Measurements from ENCODE around the gene CDK17. TPM values are rescaled to one million over a fixed set of nuclear protein-coding genes. Genes with fewer than 3 reads are reported as not detected.

CDK17 gene
- total and polyA plus RNA-seq, 2 donors (not counting 1 experiment from before 2014, with no cell fraction given), result 50.0 to 109 TPM

DNA sequence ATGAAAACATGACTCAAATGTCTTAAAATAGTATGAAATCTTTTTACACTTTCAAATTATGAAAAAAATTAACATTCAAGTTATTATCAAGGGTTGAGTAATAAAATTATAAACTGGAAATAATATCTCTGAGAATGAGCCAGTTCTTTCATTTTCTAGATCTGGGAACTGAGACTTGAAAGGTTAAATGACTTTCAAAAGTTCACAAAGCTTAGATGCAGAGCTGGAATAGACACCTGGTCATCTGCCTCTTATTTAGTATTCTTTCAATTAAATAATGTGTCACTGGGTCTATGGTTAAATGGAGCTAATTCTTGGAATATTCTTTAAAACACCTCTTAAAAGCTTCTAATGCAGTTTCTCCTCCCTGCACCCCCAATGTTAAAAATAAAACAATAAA, 86.6 kb downstream of the CDK17 start:
- Histone ChIP-seq H3K79me2 (ENCODE audit: control insufficient read depth, insufficient read depth, low read length) (peaks cover 37% of the 10 kb centered on the region), H2AFZ (ENCODE audit: low read length) (no peak overlapping the region), H3K4me3 (replicated peaks in 1 of 4; ENCODE audit: control extremely low read depth in 1 of 4, insufficient read depth in 1 of 4, low read depth in 3 of 4, low read length in 4 of 4) (no peak overlapping the region), H3K4me2 (ENCODE audit: extremely low read depth, insufficient read depth, low read length) (no peak overlapping the region), H3K27me3 (ENCODE audit: control insufficient read depth, insufficient read depth, low read length) (no peaks in the 10 kb centered on the region), H3K27ac (ENCODE audit: insufficient read depth, low read length) (no peak overlapping the region), H4K20me1 (ENCODE audit: control insufficient read depth, extremely low read depth, insufficient read depth, low read length) (no peaks in the 10 kb centered on the region), H3K36me3 (ENCODE audit: control insufficient read depth, insufficient read depth, low read length) (no peaks in the 10 kb centered on the region), H3K9ac (ENCODE audit: insufficient read depth, low read length) (no peak overlapping the region), H3K9me3 (ENCODE audit: control insufficient read depth, insufficient read depth, low read depth, low read length) (no peaks in the 10 kb centered on the region), H3K4me1 (ENCODE audit: control insufficient read depth, extremely low read depth, insufficient read depth, low read length) (no peaks in the 10 kb centered on the region)
- DNase-seq (ENCODE audit: low read depth in 2 of 2), result no peak
- TF ChIP-seq, protein P1, sequence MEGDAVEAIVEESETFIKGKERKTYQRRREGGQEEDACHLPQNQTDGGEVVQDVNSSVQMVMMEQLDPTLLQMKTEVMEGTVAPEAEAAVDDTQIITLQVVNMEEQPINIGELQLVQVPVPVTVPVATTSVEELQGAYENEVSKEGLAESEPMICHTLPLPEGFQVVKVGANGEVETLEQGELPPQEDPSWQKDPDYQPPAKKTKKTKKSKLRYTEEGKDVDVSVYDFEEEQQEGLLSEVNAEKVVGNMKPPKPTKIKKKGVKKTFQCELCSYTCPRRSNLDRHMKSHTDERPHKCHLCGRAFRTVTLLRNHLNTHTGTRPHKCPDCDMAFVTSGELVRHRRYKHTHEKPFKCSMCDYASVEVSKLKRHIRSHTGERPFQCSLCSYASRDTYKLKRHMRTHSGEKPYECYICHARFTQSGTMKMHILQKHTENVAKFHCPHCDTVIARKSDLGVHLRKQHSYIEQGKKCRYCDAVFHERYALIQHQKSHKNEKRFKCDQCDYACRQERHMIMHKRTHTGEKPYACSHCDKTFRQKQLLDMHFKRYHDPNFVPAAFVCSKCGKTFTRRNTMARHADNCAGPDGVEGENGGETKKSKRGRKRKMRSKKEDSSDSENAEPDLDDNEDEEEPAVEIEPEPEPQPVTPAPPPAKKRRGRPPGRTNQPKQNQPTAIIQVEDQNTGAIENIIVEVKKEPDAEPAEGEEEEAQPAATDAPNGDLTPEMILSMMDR (conservative IDR thresholded peaks at IDR 0.05 in 1 of 2, IDR thresholded peaks at IDR 0.05 in 1 of 2; ENCODE audit: low read depth in 1 of 2, low read length in 2 of 2), result no peak
- no peak for TF ChIP-seq EZH2 (IDR thresholded peaks at IDR 0.05; ENCODE audit: low read length, missing control alignments)

DNA sequence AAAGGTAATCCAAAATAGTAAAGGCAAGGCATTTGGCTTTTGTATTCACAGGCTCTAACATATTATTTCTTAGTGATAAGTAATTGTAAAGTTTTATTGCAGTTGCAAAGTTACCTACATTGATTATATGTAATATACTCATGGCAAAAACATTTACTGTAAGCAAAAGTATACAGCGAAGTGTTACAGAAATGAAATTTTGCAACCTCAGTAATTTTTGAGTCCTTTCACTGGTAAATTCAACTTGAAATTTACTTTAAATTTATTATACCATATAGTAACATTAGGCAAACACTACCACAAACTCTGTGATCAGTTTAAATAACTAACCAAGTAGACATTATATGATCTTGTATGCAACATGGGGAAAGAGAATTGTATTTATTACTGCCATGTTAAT, 89.0 kb downstream of the CDK17 start:
- H3K36me3 ChIP-seq (ENCODE audit: control insufficient read depth, insufficient read depth, low read length), result no peaks in the 10 kb centered on the region
- peaks cover 44% of the 10 kb centered on the region for H3K79me2 ChIP-seq (ENCODE audit: control insufficient read depth, insufficient read depth, low read length)

DNA sequence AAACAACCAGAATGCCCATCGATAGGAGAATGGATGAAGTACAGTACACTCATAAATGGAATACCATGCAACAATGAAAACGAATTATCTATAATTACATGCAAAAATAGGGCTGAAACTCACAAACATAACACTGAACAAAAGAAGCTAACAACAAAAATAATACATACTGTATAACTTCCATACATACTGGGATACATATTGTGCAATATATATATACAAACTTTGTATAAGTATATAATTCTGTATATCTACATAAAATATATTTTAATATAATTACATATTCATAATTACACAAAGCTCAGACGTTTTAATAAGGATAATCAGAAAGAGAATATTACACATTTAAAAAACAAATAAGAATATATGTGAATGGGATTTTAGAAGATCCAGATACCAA, 90.2 kb downstream of the CDK17 start:
- Histone ChIP-seq H3K27ac (ENCODE audit: insufficient read depth, low read length) (no peak overlapping the region), H3K27me3 (ENCODE audit: control insufficient read depth, insufficient read depth, low read length) (no peaks in the 10 kb centered on the region), H3K9ac (ENCODE audit: insufficient read depth, low read length) (no peak overlapping the region), H3K4me3 (replicated peaks in 1 of 4; ENCODE audit: control extremely low read depth in 1 of 4, insufficient read depth in 1 of 4, low read depth in 3 of 4, low read length in 4 of 4) (no peak overlapping the region), H3K79me2 (ENCODE audit: control insufficient read depth, insufficient read depth, low read length) (peaks cover 47% of the 10 kb centered on the region), H3K4me1 (ENCODE audit: control insufficient read depth, extremely low read depth, insufficient read depth, low read length) (no peaks in the 10 kb centered on the region), H4K20me1 (ENCODE audit: control insufficient read depth, extremely low read depth, insufficient read depth, low read length) (no peaks in the 10 kb centered on the region), H3K9me3 (ENCODE audit: control insufficient read depth, insufficient read depth, low read depth, low read length) (no peaks in the 10 kb centered on the region), H3K4me2 (ENCODE audit: extremely low read depth, insufficient read depth, low read length) (no peak overlapping the region), H2AFZ (ENCODE audit: low read length) (no peak overlapping the region), H3K36me3 (ENCODE audit: control insufficient read depth, insufficient read depth, low read length) (no peaks in the 10 kb centered on the region)
- no peak for DNase-seq (ENCODE audit: low read depth in 2 of 2)
- no peak for TF ChIP-seq EZH2 (IDR thresholded peaks at IDR 0.05; ENCODE audit: low read length, missing control alignments)
- TF ChIP-seq, protein P1 (conservative IDR thresholded peaks at IDR 0.05 in 1 of 2, IDR thresholded peaks at IDR 0.05 in 1 of 2; ENCODE audit: low read depth in 1 of 2, low read length in 2 of 2), result no peak

More for the DNA sequence above, 89.0 kb downstream of the CDK17 start:
- Histone ChIP-seq H3K9ac (ENCODE audit: insufficient read depth, low read length) (no peak overlapping the region), H4K20me1 (ENCODE audit: control insufficient read depth, extremely low read depth, insufficient read depth, low read length) (no peaks in the 10 kb centered on the region), H3K9me3 (ENCODE audit: control insufficient read depth, insufficient read depth, low read depth, low read length) (no peaks in the 10 kb centered on the region), H3K27ac (ENCODE audit: insufficient read depth, low read length) (no peak overlapping the region), H3K4me2 (ENCODE audit: extremely low read depth, insufficient read depth, low read length) (no peak overlapping the region), H2AFZ (ENCODE audit: low read length) (no peak overlapping the region), H3K4me3 (replicated peaks in 1 of 4; ENCODE audit: control extremely low read depth in 1 of 4, insufficient read depth in 1 of 4, low read depth in 3 of 4, low read length in 4 of 4) (no peak overlapping the region), H3K27me3 (ENCODE audit: control insufficient read depth, insufficient read depth, low read length) (no peaks in the 10 kb centered on the region), H3K4me1 (ENCODE audit: control insufficient read depth, extremely low read depth, insufficient read depth, low read length) (no peaks in the 10 kb centered on the region)
- TF ChIP-seq, protein P1 (conservative IDR thresholded peaks at IDR 0.05 in 1 of 2, IDR thresholded peaks at IDR 0.05 in 1 of 2; ENCODE audit: low read depth in 1 of 2, low read length in 2 of 2), result no peak
- TF ChIP-seq EZH2 (IDR thresholded peaks at IDR 0.05; ENCODE audit: low read length, missing control alignments), result no peak
- no peak for DNase-seq (ENCODE audit: low read depth in 2 of 2)

Data from fibroblast of lung (primary cell).